Measurements from ENCODE around the gene RHBDF1.
"Not testable (repeated sequence)": the region's sequence is repeated elsewhere in the genome, so short reads cannot be mapped to it uniquely, and the experiment has no call there.

Gene RHBDF1

GRCh38 chr16:36336-36984 lies 36.0 kb downstream of the RHBDF1 start:
- Histone ChIP-seq H3K4me3 (ENCODE audit: low read depth in 1 of 2, low read length in 1 of 2) (no peak overlapping the region), H3K27me3 (no peaks in the 10 kb centered on the region), H3K4me1 (ENCODE audit: control insufficient read depth in 1 of 2, insufficient read depth in 1 of 2, low read depth in 1 of 2, low read length in 1 of 2) (peaks cover 68% of the 10 kb centered on the region in 2 experiments), H3K27ac (peak overlapping the region; percentile 98), H3K36me3 (no peaks in the 10 kb centered on the region), H3K9me3 (no peaks in the 10 kb centered on the region)
- no peak for TF ChIP-seq CTCF (IDR thresholded peaks at IDR 0.05)

- H3K9me3 ChIP-seq = no peaks in the 10 kb centered on the region
- H3K4me1 ChIP-seq (ENCODE audit: control insufficient read depth in 1 of 2, insufficient read depth in 1 of 2, low read depth in 1 of 2, low read length in 1 of 2) = peaks cover 68% of the 10 kb centered on the region in 2 experiments
- no peaks in the 10 kb centered on the region for H3K27me3 ChIP-seq
- H3K27ac ChIP-seq = peak overlapping the region; percentile 98
- no peaks in the 10 kb centered on the region for H3K36me3 ChIP-seq
- H3K4me3 ChIP-seq (ENCODE audit: low read depth in 1 of 2, low read length in 1 of 2) = peak overlapping the region; percentile 40 to 65
- no peak for TF ChIP-seq CTCF (IDR thresholded peaks at IDR 0.05)
These were observed 36.6 kb downstream of the RHBDF1 start for GRCh38 chr16:35678-36305.

GRCh38 chr16:35011-35677 lies 37.3 kb downstream of the RHBDF1 start:
- Histone ChIP-seq H3K4me3 (ENCODE audit: low read depth in 1 of 2, low read length in 1 of 2) (peak overlapping the region; percentile 40 to 65), H3K27me3 (no peaks in the 10 kb centered on the region), H3K9me3 (no peaks in the 10 kb centered on the region), H3K4me1 (ENCODE audit: control insufficient read depth in 1 of 2, insufficient read depth in 1 of 2, low read depth in 1 of 2, low read length in 1 of 2) (peaks cover 67 to 68% of the 10 kb centered on the region in 2 experiments), H3K27ac (peak overlapping the region; percentile 98), H3K36me3 (no peaks in the 10 kb centered on the region)
- TF ChIP-seq CTCF (IDR thresholded peaks at IDR 0.05) = peak; percentile 14

GRCh38 chr16:34648-34987 lies 37.8 kb downstream of the RHBDF1 start:
- Histone ChIP-seq H3K36me3 (no peaks in the 10 kb centered on the region), H3K27ac (peak overlapping the region; percentile 98), H3K27me3 (no peaks in the 10 kb centered on the region), H3K4me1 (ENCODE audit: control insufficient read depth in 1 of 2, insufficient read depth in 1 of 2, low read depth in 1 of 2, low read length in 1 of 2) (peaks cover 62% of the 10 kb centered on the region in 2 experiments), H3K4me3 (ENCODE audit: low read depth in 1 of 2, low read length in 1 of 2) (peak overlapping the region; percentile 40 to 65), H3K9me3 (no peaks in the 10 kb centered on the region)
- TF ChIP-seq CTCF (IDR thresholded peaks at IDR 0.05) = no peak

- peak overlapping the region; percentile 40 to 65 for H3K4me3 ChIP-seq (ENCODE audit: low read depth in 1 of 2, low read length in 1 of 2)
- peaks cover 56 to 57% of the 10 kb centered on the region in 2 experiments for H3K4me1 ChIP-seq (ENCODE audit: control insufficient read depth in 1 of 2, insufficient read depth in 1 of 2, low read depth in 1 of 2, low read length in 1 of 2)
- no peaks in the 10 kb centered on the region for H3K36me3 ChIP-seq
- TF ChIP-seq CTCF (IDR thresholded peaks at IDR 0.05) = no peak
- H3K27ac ChIP-seq = peak overlapping the region; percentile 98
- H3K9me3 ChIP-seq = no peaks in the 10 kb centered on the region
- H3K27me3 ChIP-seq = no peaks in the 10 kb centered on the region
These were observed 38.4 kb downstream of the RHBDF1 start for GRCh38 chr16:33877-34647.

GRCh38 chr16:33154-33876 lies 39.1 kb downstream of the RHBDF1 start:
- H3K27ac ChIP-seq = peak overlapping the region; percentile 98
- not testable (repeated sequence) for H3K36me3 ChIP-seq, H3K9me3 ChIP-seq, H3K27me3 ChIP-seq
- H3K4me1 ChIP-seq (ENCODE audit: control insufficient read depth in 1 of 2, insufficient read depth in 1 of 2, low read depth in 1 of 2, low read length in 1 of 2) = peaks cover 49% of the 10 kb centered on the region in 2 experiments
- peak overlapping the region in 1 of 2 experiments; percentile 65 for H3K4me3 ChIP-seq (ENCODE audit: low read depth in 1 of 2, low read length in 1 of 2)

GRCh38 chr16:30627-31026 lies 41.8 kb downstream of the RHBDF1 start:
- H3K36me3 ChIP-seq; H3K27me3 ChIP-seq; H3K4me3 ChIP-seq (ENCODE audit: low read depth in 1 of 2, low read length in 1 of 2); H3K9me3 ChIP-seq; H3K27ac ChIP-seq: not testable (repeated sequence)
- peaks cover 22% of the 10 kb centered on the region in 2 experiments for H3K4me1 ChIP-seq (ENCODE audit: control insufficient read depth in 1 of 2, insufficient read depth in 1 of 2, low read depth in 1 of 2, low read length in 1 of 2)

All from neutrophil (primary cell).